Tibial nerve (tissue), 4 donors: Measurements from ENCODE around the gene ARPC5L. TPM values are rescaled to one million over a fixed set of nuclear protein-coding genes. Genes with fewer than 3 reads are reported as not detected.

Experiments used
- DNase-seq, 2 donors: peaks; one replicate each; pipeline ENCODE4 v3.0.0-alpha.2; 2019; ENCODE audit warnings: low spot score in 2 of 2
- H3K27ac ChIP-seq, 4 donors: fragments of 200-600 bp; sonication (generic) in 3 of 4; one replicate each; pipeline ENCODE4 v1.5.1; 2017 to 2019; ENCODE audit warnings: mild to moderate bottlenecking in 1 of 4
- H3K27me3 ChIP-seq, 2 donors: fragments of 200-600 bp; sonication (generic) in 1 of 2; one replicate each; pipeline versions ENCODE4 v1.5.1 to v1.6.0; 2017 to 2019
- H3K36me3 ChIP-seq, 3 donors: fragments of 200-600 bp; sonication (generic); one replicate each; pipeline ENCODE4 v1.5.1; 2018 to 2019
- H3K4me1 ChIP-seq, 4 donors: fragments of 200-600 bp; sonication (generic) in 3 of 4; one replicate each; pipeline ENCODE4 v1.5.1; 2017 to 2019
- H3K4me3 ChIP-seq, 4 donors: fragments of 200-600 bp; sonication (generic) in 3 of 4; one replicate each; pipeline ENCODE4 v1.5.1; 2017 to 2019; ENCODE audit warnings: mild to moderate bottlenecking in 1 of 4, moderate library complexity in 1 of 4
- H3K9me3 ChIP-seq, 4 donors: fragments of 200-600 bp; sonication (generic) in 3 of 4; one replicate each; pipeline ENCODE4 v1.5.1; 2017 to 2019
- CTCF ChIP-seq, 5 experiments: fragments of 200-600 bp in 3 of 5; fragments of 450-650 bp in 2 of 5; sonication (generic) in 3 of 5; IDR thresholded peaks; one replicate each; pipeline ENCODE4 v1.5.1; 2016 to 2019; ENCODE audit warnings: antibody characterized with exemption in 5 of 5, mild to moderate bottlenecking in 3 of 5, moderate library complexity in 2 of 5
- EP300 ChIP-seq, 2 donors: sonication (generic); formaldehyde crosslinking; IDR thresholded peaks; one replicate each; pipeline ENCODE4 v1.6.1; 2017; ENCODE audit warnings: antibody characterized with exemption in 2 of 2, mild to moderate bottlenecking in 1 of 2
- POLR2A ChIP-seq, 2 donors: fragments of 450-650 bp; IDR thresholded peaks; one replicate each; pipeline ENCODE4 v1.6.1; 2017; ENCODE audit warnings: antibody characterized with exemption in 2 of 2, mild to moderate bottlenecking in 2 of 2, moderate library complexity in 2 of 2
- whole genome bisulfite sequencing, 2 donors: methylation state at CpG; one replicate each; pipeline ENCODE4 v1.1.5; 2018; 5-methylcytosine and 5-hydroxymethylcytosine counted together
- total RNA-seq, 4 donors: library from RNA; depleted of rRNA; stranded (reverse); fragments of >200 nt; gene quantifications; one replicate each; pipeline ENCODE4 v1.1.0, GENCODE V29; 2016

ARPC5L gene
- total RNA-seq, 4 donors from 2014 or later, result 21.6 to 25.3 (median 24.2) TPM

- Histone ChIP-seq H3K9me3 (no peaks in the 10 kb centered on the region), H3K36me3 (peaks cover 0 to 47% (median 8%) of the 10 kb centered on the region in 3 donors), H3K4me3 (no peak overlapping the region), H3K4me1 (peaks cover 0 to 51% (median 26%) of the 10 kb centered on the region in 4 donors), H3K27ac (peak overlapping the region in 1 of 4 donors; percentile 36), H3K27me3 (no peaks in the 10 kb centered on the region)
- 82 to 88% methylated on average over 18 of the region's 18 CpGs for WGBS, 2 donors
- TF ChIP-seq EP300 (IDR thresholded peaks at IDR 0.05) (no peak), CTCF (IDR thresholded peaks at IDR 0.05) (no peak), POLR2A (IDR thresholded peaks at IDR 0.05) (no peak)
- no peak for DNase-seq
These were observed 6.4 kb upstream of the ARPC5L start for GRCh38 chr9:124855566-124855943.

GRCh38 chr9:124855944-124856765 is 5.8 kb upstream of the ARPC5L start:
- H3K4me1 ChIP-seq, result peaks cover 0 to 52% (median 31%) of the 10 kb centered on the region in 4 donors

GRCh38 chr9:124857533-124858162 is 4.3 kb upstream of the ARPC5L start:
- H3K36me3 ChIP-seq, result peaks cover 0 to 50% (median 8%) of the 10 kb centered on the region in 3 donors

More at GRCh38 chr9:124855944-124856765, 5.8 kb upstream of the ARPC5L start:
- TF ChIP-seq CTCF (IDR thresholded peaks at IDR 0.05) (peak; percentile 8 to 25 (median 13)), POLR2A (IDR thresholded peaks at IDR 0.05) (no peak), EP300 (IDR thresholded peaks at IDR 0.05) (no peak)
- 57 to 67% methylated on average over 14 to 15 of the region's 16 CpGs for WGBS, 2 donors
- no peak for DNase-seq
- Histone ChIP-seq H3K36me3 (peaks cover 0 to 50% (median 8%) of the 10 kb centered on the region in 3 donors), H3K27ac (peak overlapping the region in 1 of 4 donors; percentile 36), H3K4me3 (no peak overlapping the region), H3K27me3 (no peaks in the 10 kb centered on the region), H3K9me3 (no peaks in the 10 kb centered on the region)

GRCh38 chr9:124858330-124859046 is 3.4 kb upstream of the ARPC5L start:
- no peak overlapping the region for H3K27ac ChIP-seq
- H3K27me3 ChIP-seq, result no peaks in the 10 kb centered on the region
- H3K4me3 ChIP-seq, result no peak overlapping the region
- H3K9me3 ChIP-seq, result no peaks in the 10 kb centered on the region
- peaks cover 0 to 41% (median 18%) of the 10 kb centered on the region in 4 donors for H3K4me1 ChIP-seq
- 67 to 69% methylated on average over 9 of the region's 9 CpGs for WGBS, 2 donors
- H3K36me3 ChIP-seq, result peaks cover 0 to 50% (median 8%) of the 10 kb centered on the region in 3 donors
- TF ChIP-seq CTCF (IDR thresholded peaks at IDR 0.05) (no peak), EP300 (IDR thresholded peaks at IDR 0.05) (no peak), POLR2A (IDR thresholded peaks at IDR 0.05) (no peak)
- no peak for DNase-seq

More at GRCh38 chr9:124857533-124858162, 4.3 kb upstream of the ARPC5L start:
- no peak for TF ChIP-seq POLR2A (IDR thresholded peaks at IDR 0.05)
- H3K9me3 ChIP-seq, result no peaks in the 10 kb centered on the region
- H3K27ac ChIP-seq, result no peak overlapping the region
- peaks cover 0 to 43% (median 24%) of the 10 kb centered on the region in 4 donors for H3K4me1 ChIP-seq
- DNase-seq, result no peak
- 84 to 89% methylated on average over 24 of the region's 24 CpGs for WGBS, 2 donors
- H3K27me3 ChIP-seq, result no peaks in the 10 kb centered on the region
- no peak overlapping the region for H3K4me3 ChIP-seq

GRCh38 chr9:124859803-124860581 is 1.9 kb upstream of the ARPC5L start:
- Histone ChIP-seq H3K4me1 (peaks cover 0 to 38% (median 17%) of the 10 kb centered on the region in 4 donors), H3K27ac (peak overlapping the region in 2 of 4 donors; percentile 55 to 89), H3K36me3 (peaks cover 0 to 50% (median 8%) of the 10 kb centered on the region in 3 donors), H3K9me3 (no peaks in the 10 kb centered on the region), H3K4me3 (peak overlapping the region in 2 of 4 donors; percentile 77 to 88), H3K27me3 (no peaks in the 10 kb centered on the region)
- DNase-seq, result no peak
- 54 to 64% methylated on average over 10 of the region's 10 CpGs for WGBS, 2 donors
- TF ChIP-seq EP300 (IDR thresholded peaks at IDR 0.05) (no peak), CTCF (IDR thresholded peaks at IDR 0.05) (no peak), POLR2A (IDR thresholded peaks at IDR 0.05) (no peak)
